HepG2 (cell line): ENCODE measurements around the gene KIF2C. TPM values are rescaled to one million over a fixed set of nuclear protein-coding genes. Genes with fewer than 3 reads are reported as not detected.

Experiments
- ASH2L ChIP-seq: fragments of 300-600, 200-600 bp; sonication (generic); IDR thresholded peaks from 2 replicates; pipeline ENCODE4 v1.7.0; 2017; ENCODE audit warnings: low read depth, mild to moderate bottlenecking, moderate library complexity, mixed read lengths, low read length; ENCODE audit not compliant: insufficient read length
- CCAR2 ChIP-seq: fragments of 200-400 bp; formaldehyde crosslinking; optimal IDR thresholded peaks from 2 replicates; pipeline ENCODE3; 2018; ENCODE audit warnings: low read depth, mild to moderate bottlenecking, low read length, moderate library complexity
- EHMT2 ChIP-seq: fragments of 200-600 bp; sonication (generic); IDR thresholded peaks from 2 replicates; pipeline ENCODE4 v1.7.0; 2017; ENCODE audit warnings: antibody characterized with exemption, low read depth, low read length, borderline replicate concordance
- FOXO1 ChIP-seq: sonication (generic); formaldehyde crosslinking; IDR thresholded peaks from 2 replicates; pipeline ENCODE4 v1.4.0; 2020; ENCODE audit warnings: missing genetic modification reagents
- GLI4 ChIP-seq: sonication (generic); formaldehyde crosslinking; IDR thresholded peaks from 2 replicates; pipeline ENCODE4 v1.5.1; 2020; ENCODE audit warnings: missing genetic modification reagents, mild to moderate bottlenecking, moderate library complexity, borderline replicate concordance
- GPBP1L1 ChIP-seq: sonication (generic); formaldehyde crosslinking; IDR thresholded peaks from 2 replicates; pipeline ENCODE4 v1.5.0; 2020; ENCODE audit warnings: mild to moderate bottlenecking, missing genetic modification reagents
- HNRNPL ChIP-seq: fragments of 200-400 bp; formaldehyde crosslinking; IDR thresholded peaks from 2 replicates; pipeline ENCODE4 v1.6.1; 2017; ENCODE audit warnings: mild to moderate bottlenecking, low read depth, low read length
- MAZ ChIP-seq, 2 experiments: sonication (generic) in 1 of 2; formaldehyde crosslinking in 1 of 2; IDR thresholded peaks; 2 replicates each; pipeline versions ENCODE4 v1.5.0 to v1.6.1; 2012 to 2020; ENCODE audit warnings: low read depth in 2 of 2, mild to moderate bottlenecking in 2 of 2, borderline replicate concordance in 1 of 2, improper control_type of control experiment in 1 of 2, low read length in 1 of 2, missing genetic modification reagents in 1 of 2, moderate library complexity in 1 of 2
- MLXIP ChIP-seq: sonication (generic); formaldehyde crosslinking; IDR thresholded peaks from 2 replicates; pipeline ENCODE4 v1.9.0; 2021; ENCODE audit warnings: missing genetic modification reagents, borderline replicate concordance
- POLR2G ChIP-seq: fragments of 200-400 bp; formaldehyde crosslinking; IDR thresholded peaks from 2 replicates; pipeline ENCODE4 v1.6.1; 2018; ENCODE audit warnings: mild to moderate bottlenecking, low read depth, low read length, moderate library complexity
- SPEN ChIP-seq: sonication (generic); formaldehyde crosslinking; IDR thresholded peaks from 2 replicates; pipeline ENCODE4 v1.5.1; 2020; ENCODE audit warnings: low read depth, mild to moderate bottlenecking, missing genetic modification reagents
- TBX3 ChIP-seq: fragments of 450-650 bp; IDR thresholded peaks from 2 replicates; pipeline ENCODE4 v1.6.1; 2017; ENCODE audit warnings: antibody characterized with exemption, mild to moderate bottlenecking, inconsistent platforms, borderline replicate concordance
- TMF1 ChIP-seq: sonication (generic); formaldehyde crosslinking; IDR thresholded peaks from 2 replicates; pipeline ENCODE4 v1.8.1; 2022; ENCODE audit warnings: low read depth, missing genetic modification reagents
- ZBTB3 ChIP-seq: sonication (generic); formaldehyde crosslinking; IDR thresholded peaks from 2 replicates; pipeline ENCODE4 v1.4.0; 2020; ENCODE audit warnings: low read depth, mild to moderate bottlenecking, moderate library complexity, missing genetic modification reagents, borderline replicate concordance
- ZNF337 ChIP-seq: sonication (generic); formaldehyde crosslinking; IDR thresholded peaks from 2 replicates; pipeline ENCODE4 v1.5.1; 2020; ENCODE audit warnings: missing genetic modification reagents, low read depth, mild to moderate bottlenecking, borderline replicate concordance
- ZNF382 ChIP-seq: sonication (generic); formaldehyde crosslinking; IDR thresholded peaks from 2 replicates; pipeline ENCODE4 v1.5.0; 2020; ENCODE audit warnings: missing genetic modification reagents, mild to moderate bottlenecking, borderline replicate concordance
- ZNF546 ChIP-seq: sonication (generic); formaldehyde crosslinking; conservative IDR thresholded peaks from 2 replicates; pipeline ENCODE4 v1.8.1; 2023; ENCODE audit warnings: mild to moderate bottlenecking, missing genetic modification reagents
- ZNF567 ChIP-seq: sonication (generic); formaldehyde crosslinking; IDR thresholded peaks from 2 replicates; pipeline ENCODE4 v1.8.1; 2023; ENCODE audit warnings: mild to moderate bottlenecking, missing genetic modification reagents, borderline replicate concordance
- ZNF674 ChIP-seq: sonication (generic); formaldehyde crosslinking; IDR thresholded peaks from 2 replicates; pipeline ENCODE4 v1.5.0; 2020; ENCODE audit warnings: low read depth, mild to moderate bottlenecking, missing genetic modification reagents
- ZNF678 ChIP-seq: sonication (generic); formaldehyde crosslinking; IDR thresholded peaks from 2 replicates; pipeline ENCODE4 v1.4.0; 2020; ENCODE audit warnings: mild to moderate bottlenecking, missing genetic modification reagents
- ZNF7 ChIP-seq: IDR thresholded peaks from 2 replicates; pipeline ENCODE4 v1.6.1; 2016; ENCODE audit warnings: missing biosample characterization, missing genetic modification reagents
- ZNF749 ChIP-seq: sonication (generic); formaldehyde crosslinking; IDR thresholded peaks from 2 replicates; pipeline ENCODE4 v1.8.0; 2022; ENCODE audit warnings: mild to moderate bottlenecking, missing genetic modification reagents, moderate library complexity, borderline replicate concordance
- ZNF773 ChIP-seq: sonication (generic); formaldehyde crosslinking; IDR thresholded peaks from 2 replicates; pipeline ENCODE4 v1.4.0; 2020; ENCODE audit warnings: missing genetic modification reagents, borderline replicate concordance
- ZNF781 ChIP-seq: sonication (generic); formaldehyde crosslinking; IDR thresholded peaks from 2 replicates; pipeline ENCODE4 v1.5.1; 2020; ENCODE audit warnings: borderline replicate concordance, mild to moderate bottlenecking, missing genetic modification reagents; ENCODE audit errors: not compliant biosample characterization
- ZNF891 ChIP-seq: sonication (generic); formaldehyde crosslinking; IDR thresholded peaks from 2 replicates; pipeline ENCODE4 v1.5.0; 2020; ENCODE audit warnings: mild to moderate bottlenecking, missing genetic modification reagents
- polyA plus RNA-seq, 8 experiments: library from polyadenylated mRNA; depleted of rRNA in 3 of 8; stranded (reverse) in 7 of 8; unstranded in 1 of 8; fragments of >200 nt; fragmentation: Illumina TruSeq in 4 of 8; extraction: Trizol in 4 of 8; gene quantifications; 2 replicates each; pipeline versions ENCODE4 v1.2.1 to v1.2.3, GENCODE V29; 2011 to 2016; ENCODE audit warnings: low read depth in 4 of 8, missing spikeins in 1 of 8, mixed read lengths in 1 of 8; ENCODE audit not compliant: insufficient read depth in 1 of 8
- total RNA-seq, 5 experiments: library from RNA; depleted of rRNA; stranded (reverse); fragments of >200 nt; fragmentation: Illumina TruSeq; extraction: Trizol; gene quantifications; 2 replicates each; pipeline ENCODE4 v1.2.3, GENCODE V29; 2016; ENCODE audit warnings: low read depth in 1 of 5

The KIF2C gene
- total and polyA plus RNA-seq, 2 of the 13 experiments (the other 11 are each of a cell fraction or from before 2014, with no cell fraction given) = 29.7 to 53.7 TPM

- no peak for TF ChIP-seq GPBP1L1 (CRISPR knock-in tag)
- no peak for TF ChIP-seq ZNF382 (CRISPR knock-in tag)
- TF ChIP-seq ZNF678 (CRISPR knock-in tag) = 0 out of 2 replicates have a peak, but pooled peaks have one; percentile 43
- TF ChIP-seq ZNF773 (CRISPR knock-in tag) = peak; percentile 54; the same call in 1 of the 2 replicates
- no peak for TF ChIP-seq CCAR2
- TF ChIP-seq ZNF7 (CRISPR knock-in tag) = no peak
- 0 out of 2 replicates have a peak, but pooled peaks have one; percentile 35 for TF ChIP-seq HNRNPL
- TF ChIP-seq SPEN (CRISPR knock-in tag) = no peak
- no peak for TF ChIP-seq MLXIP (CRISPR knock-in tag)
- TF ChIP-seq ZBTB3 (CRISPR knock-in tag) = 0 out of 2 replicates have a peak, but pooled peaks have one; percentile 46
- no peak for TF ChIP-seq ZNF546 (CRISPR knock-in tag)
- no peak for TF ChIP-seq ZNF781
- no peak for TF ChIP-seq FOXO1 (CRISPR knock-in tag)
- no peak for TF ChIP-seq MAZ (IDR thresholded peaks at IDR 0.05; ENCODE audit: borderline replicate concordance, low read depth, low read length)
- TF ChIP-seq MAZ (CRISPR knock-in tag; IDR thresholded peaks at IDR 0.05; ENCODE audit: low read depth) = no peak
- TF ChIP-seq ASH2L = peak; percentile 4
- 0 out of 2 replicates have a peak, but pooled peaks have one; percentile 1 for TF ChIP-seq POLR2G
- TF ChIP-seq TBX3 = no peak
- peak; percentile 71; the same call in 1 of the 2 replicates for TF ChIP-seq ZNF674 (CRISPR knock-in tag)
- no peak for TF ChIP-seq ZNF891 (CRISPR knock-in tag)
- no peak for TF ChIP-seq TMF1
- no peak for TF ChIP-seq ZNF337
- TF ChIP-seq ZNF749 (CRISPR knock-in tag) = no peak
- TF ChIP-seq ZNF567 = no peak
- TF ChIP-seq GLI4 (CRISPR knock-in tag) = 0 out of 2 replicates have a peak, but pooled peaks have one; percentile 26
- TF ChIP-seq EHMT2 = no peak
These were observed 36.5 kb downstream of the KIF2C start (continued) for GRCh38 chr1:44775930-44776729.
